Left ventricle myocardium inferior (tissue), 1 donor: Measurements from ENCODE around the gene ROBO2. TPM values are rescaled to one million over a fixed set of nuclear protein-coding genes. Genes with fewer than 3 reads are reported as not detected.
A peak's percentile ranks its signal among the peaks of the same experiment; 100 is the strongest.

Experiments
- DNase-seq: peaks from one replicate; pipeline ENCODE4 v3.0.0-alpha.2; 2020
- H3K27ac ChIP-seq: fragments of 200-600 bp; replicated peaks from 2 replicates; pipeline ENCODE4 v1.8.0; 2021
- H3K27me3 ChIP-seq: fragments of 200-600 bp; 2 replicates; pipeline ENCODE4 v1.8.0; 2021; ENCODE audit warnings: low read depth
- H3K36me3 ChIP-seq: fragments of 200-600 bp; 2 replicates; pipeline ENCODE4 v1.8.0; 2021
- H3K4me1 ChIP-seq: fragments of 200-600 bp; 2 replicates; pipeline ENCODE4 v1.8.0; 2021
- H3K4me3 ChIP-seq: fragments of 200-600 bp; 2 replicates; pipeline ENCODE4 v1.8.0; 2021; ENCODE audit warnings: mild to moderate bottlenecking, moderate library complexity
- H3K9me3 ChIP-seq: fragments of 200-600 bp; replicated peaks from 2 replicates; pipeline ENCODE4 v1.8.0; 2021
- CTCF ChIP-seq: fragments of 200-600 bp; IDR thresholded peaks from 2 replicates; pipeline ENCODE4 v1.8.0; 2021; ENCODE audit warnings: antibody characterized with exemption, mild to moderate bottlenecking, borderline replicate concordance
- intact Hi-C: fragments of 100-400 bp; cut with micrococcal nuclease; formaldehyde crosslinking; loops from one replicate; pipeline ENCODE4 v1.11.0; 2022
- total RNA-seq: library from RNA; stranded (reverse); fragmentation: NEBNext Ultra II Directional; extraction: Animal tissue kit (Norgen Biotek cat#: 25700); gene quantifications from one replicate; pipeline ENCODE4 v1.2.1, GENCODE V29; 2021
- donor health status: DM: no; HTN: yes; CAD: no; lungs with severe emphysema.

Gene ROBO2
- total RNA-seq, 1 donor from 2014 or later, result 0.19 TPM

- peak; percentile 76 for TF ChIP-seq CTCF
- H3K9me3 ChIP-seq, result no peaks in the 10 kb centered on the region
- intact Hi-C loops, result no loop called here
- no peak overlapping the region for H3K27ac ChIP-seq
- DNase-seq, result peak; percentile 26
- peak overlapping the region; percentile 67 for H3K4me3 ChIP-seq
- H3K36me3 ChIP-seq, result no peaks in the 10 kb centered on the region
- peaks cover 17% of the 10 kb centered on the region for H3K4me1 ChIP-seq
- peaks cover 89% of the 10 kb centered on the region for H3K27me3 ChIP-seq
These were observed 1.4 kb upstream of the ROBO2 start for GRCh38 chr3:77038468-77038929.

- intact Hi-C loops, result no loop called here
- TF ChIP-seq CTCF, result no peak
- no peak for DNase-seq
- Histone ChIP-seq H3K4me1 (peaks cover 17% of the 10 kb centered on the region), H3K9me3 (no peaks in the 10 kb centered on the region), H3K36me3 (no peaks in the 10 kb centered on the region), H3K27me3 (peaks cover 89% of the 10 kb centered on the region), H3K4me3 (peak overlapping the region; percentile 67), H3K27ac (no peak overlapping the region)
These were observed 831 bp upstream of the ROBO2 start for GRCh38 chr3:77038930-77039605.

GRCh38 chr3:77040216-77040615 is 317 bp downstream of the ROBO2 start:
- H3K36me3 ChIP-seq, result no peaks in the 10 kb centered on the region
- H3K4me3 ChIP-seq, result peak overlapping the region; percentile 67
- H3K27ac ChIP-seq, result no peak overlapping the region
- no peak for DNase-seq
- peaks cover 96% of the 10 kb centered on the region for H3K27me3 ChIP-seq
- H3K4me1 ChIP-seq, result peaks cover 17% of the 10 kb centered on the region
- no peak for TF ChIP-seq CTCF
- no peaks in the 10 kb centered on the region for H3K9me3 ChIP-seq
- intact Hi-C loops, result loop anchor here (5.0 kb wide), 1 partner anchor 217 kb away; no protein-coding TSS in a partner anchor

GRCh38 chr3:77040926-77041722 is 1.2 kb downstream of the ROBO2 start:
- H3K9me3 ChIP-seq, result no peaks in the 10 kb centered on the region
- H3K4me1 ChIP-seq, result peaks cover 17% of the 10 kb centered on the region
- H3K27me3 ChIP-seq, result peaks cover 91% of the 10 kb centered on the region
- H3K27ac ChIP-seq, result no peak overlapping the region
- TF ChIP-seq CTCF, result no peak
- intact Hi-C loops, result loop anchor here (5.0 kb wide), 1 partner anchor 216 kb away; no protein-coding TSS in a partner anchor
- no peak for DNase-seq
- no peaks in the 10 kb centered on the region for H3K36me3 ChIP-seq
- H3K4me3 ChIP-seq, result peak overlapping the region; percentile 67

- Histone ChIP-seq H3K27me3 (peaks cover 85% of the 10 kb centered on the region), H3K36me3 (no peaks in the 10 kb centered on the region), H3K4me1 (peaks cover 17% of the 10 kb centered on the region), H3K4me3 (no peak overlapping the region), H3K9me3 (no peaks in the 10 kb centered on the region), H3K27ac (no peak overlapping the region)
- intact Hi-C loops, result loop anchor here (5.0 kb wide), 1 partner anchor 215 kb away; no protein-coding TSS in a partner anchor
- DNase-seq, result no peak
- no peak for TF ChIP-seq CTCF
These were observed 1.9 kb downstream of the ROBO2 start for GRCh38 chr3:77041811-77042210.
